ENCODE measurements around the gene PRPSAP2. TPM values are rescaled to one million over a fixed set of nuclear protein-coding genes. Genes with fewer than 3 reads are reported as not detected.
A peak's percentile ranks its signal among the peaks of the same experiment; 100 is the strongest.

Gene PRPSAP2
- total and polyA plus RNA-seq, 2 donors from 2014 or later: 30.6 to 32.0 TPM

- Histone ChIP-seq H3K4me1 (ENCODE audit: control insufficient read depth in 2 of 3, insufficient read depth in 2 of 3, low read depth in 1 of 3, low read length in 3 of 3) (peaks cover 0 to 8% (median 5%) of the 10 kb centered on the region in 3 donors), H3K27me3 (ENCODE audit: control insufficient read depth, insufficient read depth, low read length) (no peaks in the 10 kb centered on the region), H3K27ac (ENCODE audit: low read depth in 2 of 2, low read length in 2 of 2) (no peak overlapping the region), H3K4me3 (ENCODE audit: low read length in 3 of 3) (no peak overlapping the region), H3K9me3 (ENCODE audit: control insufficient read depth in 2 of 3, insufficient read depth in 1 of 3, low read length in 3 of 3) (no peaks in the 10 kb centered on the region), H3K36me3 (ENCODE audit: control insufficient read depth in 2 of 3, insufficient read depth in 3 of 3, low read length in 3 of 3) (no peaks in the 10 kb centered on the region), H3K9ac (ENCODE audit: low read length in 3 of 3) (peak overlapping the region in 1 of 3 donors; percentile 26)
- FAIRE-seq: no peak
- TF ChIP-seq, protein P1, sequence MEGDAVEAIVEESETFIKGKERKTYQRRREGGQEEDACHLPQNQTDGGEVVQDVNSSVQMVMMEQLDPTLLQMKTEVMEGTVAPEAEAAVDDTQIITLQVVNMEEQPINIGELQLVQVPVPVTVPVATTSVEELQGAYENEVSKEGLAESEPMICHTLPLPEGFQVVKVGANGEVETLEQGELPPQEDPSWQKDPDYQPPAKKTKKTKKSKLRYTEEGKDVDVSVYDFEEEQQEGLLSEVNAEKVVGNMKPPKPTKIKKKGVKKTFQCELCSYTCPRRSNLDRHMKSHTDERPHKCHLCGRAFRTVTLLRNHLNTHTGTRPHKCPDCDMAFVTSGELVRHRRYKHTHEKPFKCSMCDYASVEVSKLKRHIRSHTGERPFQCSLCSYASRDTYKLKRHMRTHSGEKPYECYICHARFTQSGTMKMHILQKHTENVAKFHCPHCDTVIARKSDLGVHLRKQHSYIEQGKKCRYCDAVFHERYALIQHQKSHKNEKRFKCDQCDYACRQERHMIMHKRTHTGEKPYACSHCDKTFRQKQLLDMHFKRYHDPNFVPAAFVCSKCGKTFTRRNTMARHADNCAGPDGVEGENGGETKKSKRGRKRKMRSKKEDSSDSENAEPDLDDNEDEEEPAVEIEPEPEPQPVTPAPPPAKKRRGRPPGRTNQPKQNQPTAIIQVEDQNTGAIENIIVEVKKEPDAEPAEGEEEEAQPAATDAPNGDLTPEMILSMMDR (IDR thresholded peaks at IDR 0.05; ENCODE audit: borderline replicate concordance, extremely low read depth, insufficient read depth): no peak
- intact Hi-C loops (cut with DNase I): no loop called here
- no peak for DNase-seq
These were observed 91.6 kb downstream of the PRPSAP2 start for GRCh38 chr17:18949566-18949965.

GRCh38 chr17:18950346-18950745, 92.4 kb downstream of the PRPSAP2 start:
- Histone ChIP-seq H3K9me3 (ENCODE audit: control insufficient read depth in 2 of 3, insufficient read depth in 1 of 3, low read length in 3 of 3) (no peaks in the 10 kb centered on the region), H3K4me1 (ENCODE audit: control insufficient read depth in 2 of 3, insufficient read depth in 2 of 3, low read depth in 1 of 3, low read length in 3 of 3) (peaks cover 0 to 8% (median 5%) of the 10 kb centered on the region in 3 donors), H3K9ac (ENCODE audit: low read length in 3 of 3) (no peak overlapping the region), H3K27ac (ENCODE audit: low read depth in 2 of 2, low read length in 2 of 2) (peak overlapping the region in 1 of 2 donors; percentile 23), H3K27me3 (ENCODE audit: control insufficient read depth, insufficient read depth, low read length) (no peaks in the 10 kb centered on the region), H3K4me3 (ENCODE audit: low read length in 3 of 3) (no peak overlapping the region), H3K36me3 (ENCODE audit: control insufficient read depth in 2 of 3, insufficient read depth in 3 of 3, low read length in 3 of 3) (no peaks in the 10 kb centered on the region)
- TF ChIP-seq, protein P1 (IDR thresholded peaks at IDR 0.05; ENCODE audit: borderline replicate concordance, extremely low read depth, insufficient read depth): no peak
- intact Hi-C loops (cut with DNase I): no loop called here
- DNase-seq (peak in 1 of 5 donors; percentile 10), FAIRE-seq (no peak)

GRCh38 chr17:18950944-18951905, 93.3 kb downstream of the PRPSAP2 start:
- H3K9me3 ChIP-seq (ENCODE audit: control insufficient read depth in 2 of 3, insufficient read depth in 1 of 3, low read length in 3 of 3): no peaks in the 10 kb centered on the region
- FAIRE-seq (no peak), DNase-seq (peak; percentile 78 to 87 (median 84))
- H3K4me1 ChIP-seq (ENCODE audit: control insufficient read depth in 2 of 3, insufficient read depth in 2 of 3, low read depth in 1 of 3, low read length in 3 of 3): peaks cover 0 to 8% (median 5%) of the 10 kb centered on the region in 3 donors
- peak overlapping the region in 2 of 3 donors; percentile 57 to 81 for H3K4me3 ChIP-seq (ENCODE audit: low read length in 3 of 3)
- no peaks in the 10 kb centered on the region for H3K27me3 ChIP-seq (ENCODE audit: control insufficient read depth, insufficient read depth, low read length)
- peak overlapping the region in 1 of 3 donors; percentile 53 for H3K9ac ChIP-seq (ENCODE audit: low read length in 3 of 3)
- H3K36me3 ChIP-seq (ENCODE audit: control insufficient read depth in 2 of 3, insufficient read depth in 3 of 3, low read length in 3 of 3): no peaks in the 10 kb centered on the region
- TF ChIP-seq, protein P1 (IDR thresholded peaks at IDR 0.05; ENCODE audit: borderline replicate concordance, extremely low read depth, insufficient read depth): no peak
- H3K27ac ChIP-seq (ENCODE audit: low read depth in 2 of 2, low read length in 2 of 2): peak overlapping the region; percentile 35 to 88
- intact Hi-C loops (cut with DNase I): no loop called here
